GM18505 (cell line): ENCODE results near the gene FAT2.
"Not testable (repeated sequence)": the region's sequence is repeated elsewhere in the genome, so short reads cannot be mapped to it uniquely, and the experiment has no call there.

Experiments used
- ATAC-seq: cut with Tn5 transposase; IDR thresholded peaks from one replicate; pipeline ENCODE4 v1.9.1; 2021; ENCODE audit not compliant: unreplicated experiment
- POLR2A ChIP-seq: IDR thresholded peaks from 4 replicates; pipeline ENCODE4 v1.6.1; 2011; ENCODE audit warnings: borderline replicate concordance; ENCODE audit not compliant: insufficient read depth, insufficient read length; ENCODE audit errors: extremely low read depth

FAT2 gene

DNA sequence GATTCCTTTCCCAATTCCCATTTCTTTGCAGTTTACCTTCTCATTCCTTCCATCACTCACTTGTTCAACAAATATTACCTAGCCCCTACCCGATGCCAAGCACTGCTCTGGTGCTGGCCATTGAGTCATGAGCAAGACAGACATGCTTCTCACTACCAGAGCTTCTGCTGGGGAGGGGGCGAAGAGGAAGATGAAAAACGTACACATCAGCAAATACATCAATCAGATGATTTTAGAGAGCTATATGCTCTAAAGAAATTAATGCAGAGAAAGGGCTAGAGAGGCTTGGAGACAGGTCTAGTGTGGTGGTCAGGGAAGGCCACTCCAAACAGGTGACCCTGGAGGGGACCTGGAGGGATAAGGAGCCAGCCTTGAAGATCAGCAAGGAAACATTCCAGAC is 14.4 kb upstream of the FAT2 start:
- ATAC-seq: no peak
- TF ChIP-seq POLR2A: no peak

DNA sequence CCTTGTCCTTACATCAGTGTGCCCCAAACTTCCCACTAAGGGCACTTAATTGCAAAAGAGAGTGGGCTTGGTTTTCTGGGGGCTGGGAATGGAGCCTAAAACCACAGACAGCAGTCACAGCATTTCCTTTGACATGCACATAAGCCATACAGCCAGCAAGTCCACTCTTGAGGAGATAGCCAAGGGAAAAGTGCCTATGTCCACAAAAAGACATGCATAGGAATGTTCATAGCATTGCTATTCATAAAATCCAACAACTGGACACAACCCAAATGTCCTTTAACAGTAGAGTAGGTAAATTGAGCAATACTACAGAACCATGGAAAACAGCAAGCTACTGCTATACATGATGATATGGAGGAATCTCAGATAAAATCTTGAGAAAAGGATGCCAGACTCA is 11.7 kb upstream of the FAT2 start:
- ATAC-seq: no peak
- no peak for TF ChIP-seq POLR2A

DNA sequence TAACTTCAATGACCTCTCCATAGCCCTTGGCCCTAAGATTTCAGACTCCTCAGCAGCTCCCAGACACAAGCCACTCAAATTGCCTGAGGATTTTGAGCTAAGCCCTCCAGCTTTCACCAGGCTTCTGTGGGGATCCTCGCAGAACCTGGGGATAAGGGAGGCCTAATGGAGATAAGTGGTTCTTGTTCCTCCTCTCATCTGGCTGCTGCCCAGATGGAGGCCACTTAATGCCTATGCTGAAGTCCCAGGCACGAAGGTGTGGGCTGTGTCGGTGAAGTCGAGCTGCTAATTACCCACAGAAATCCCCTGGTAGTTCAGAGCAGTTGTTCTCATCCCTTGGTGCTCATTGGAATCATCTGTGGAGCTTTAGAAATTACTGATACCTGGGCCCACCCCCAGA is 10.3 kb upstream of the FAT2 start:
- TF ChIP-seq POLR2A: no peak
- ATAC-seq: no peak

GRCh38 chr5:151600069-151600665 is 9.0 kb upstream of the FAT2 start:
- TF ChIP-seq POLR2A: no peak
- ATAC-seq: no peak

- ATAC-seq: no peak
- TF ChIP-seq POLR2A: no peak
These were observed 7.9 kb upstream of the FAT2 start for GRCh38 chr5:151598984-151599383.

DNA sequence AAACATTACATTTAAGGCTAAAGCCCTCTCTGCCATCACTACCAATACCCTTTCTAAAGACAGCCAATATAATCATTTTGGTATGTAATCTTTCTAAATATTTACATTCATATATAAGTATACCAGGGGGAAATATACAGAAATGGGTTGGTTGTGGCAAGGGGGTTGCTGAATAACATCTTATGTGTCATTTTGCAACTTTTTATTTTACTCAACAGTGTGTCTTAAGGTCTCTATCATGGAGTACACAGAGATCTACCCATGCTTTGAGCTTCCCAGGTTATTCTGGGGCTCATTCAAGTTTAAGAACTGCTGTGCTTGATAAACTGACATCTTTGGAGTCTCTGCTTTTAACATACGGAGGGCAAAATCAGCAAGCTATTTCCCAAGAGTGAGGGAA is 7.4 kb upstream of the FAT2 start:
- no peak for TF ChIP-seq POLR2A
- ATAC-seq: no peak

DNA sequence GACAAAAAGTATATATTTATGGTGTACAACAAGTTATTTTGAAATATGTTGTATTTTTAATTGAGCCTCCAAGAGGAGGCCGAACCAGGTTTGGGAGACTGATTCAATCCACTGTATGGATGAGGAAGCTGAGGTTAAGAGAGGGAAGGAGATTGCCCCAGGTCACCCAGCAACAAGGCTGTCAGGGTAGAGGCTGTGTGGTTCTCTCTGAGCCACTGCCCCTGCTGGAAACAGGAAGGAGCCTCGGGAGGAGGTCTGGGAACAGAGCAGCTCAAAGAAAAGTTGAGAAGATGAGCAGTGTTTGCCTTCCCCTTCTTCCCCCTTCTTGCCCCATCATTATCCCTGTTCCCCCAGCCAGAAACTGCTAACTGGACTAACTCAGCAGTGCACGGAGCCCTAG is 6.6 kb upstream of the FAT2 start:
- no peak for TF ChIP-seq POLR2A

GRCh38 chr5:151596828-151597539 is 5.9 kb upstream of the FAT2 start:
- no peak for TF ChIP-seq POLR2A
- ATAC-seq: no peak

More for the DNA sequence above, 6.6 kb upstream of the FAT2 start:
- ATAC-seq: no peak

GRCh38 chr5:151595411-151595826 is 4.3 kb upstream of the FAT2 start:
- ATAC-seq: no peak
- no peak for TF ChIP-seq POLR2A

DNA sequence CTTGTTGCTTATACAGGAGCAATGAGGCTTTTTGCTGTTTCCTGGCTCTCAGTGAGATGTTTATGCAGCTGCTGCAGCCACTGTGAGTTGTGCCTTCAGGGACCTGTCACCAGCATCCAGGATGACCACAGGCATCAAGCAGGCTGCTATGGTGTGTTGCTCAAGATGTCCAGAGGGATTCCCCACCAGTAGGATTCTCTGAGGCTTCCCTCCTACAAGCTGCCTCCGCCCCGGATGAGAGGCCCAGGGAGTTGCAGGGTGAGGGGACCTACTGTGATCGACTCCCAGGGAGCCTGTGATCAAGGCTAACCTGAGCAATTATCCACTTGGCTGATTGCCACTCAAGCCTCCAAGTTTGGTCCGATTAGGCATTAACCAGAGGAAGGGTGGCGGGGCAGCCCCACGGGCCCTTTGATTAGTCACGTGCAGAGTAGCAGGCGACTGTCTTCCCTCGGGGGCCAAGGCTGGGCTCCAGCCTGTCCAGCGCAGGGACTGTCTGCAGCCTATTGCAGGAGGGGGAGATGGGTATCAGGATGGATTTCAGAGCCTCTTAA is 1.8 kb upstream of the FAT2 start:
- TF ChIP-seq POLR2A: no peak
- ATAC-seq: peak; percentile 64

- ATAC-seq: no peak
These were observed 1.1 kb downstream of the FAT2 start for GRCh38 chr5:151589878-151590570.

DNA sequence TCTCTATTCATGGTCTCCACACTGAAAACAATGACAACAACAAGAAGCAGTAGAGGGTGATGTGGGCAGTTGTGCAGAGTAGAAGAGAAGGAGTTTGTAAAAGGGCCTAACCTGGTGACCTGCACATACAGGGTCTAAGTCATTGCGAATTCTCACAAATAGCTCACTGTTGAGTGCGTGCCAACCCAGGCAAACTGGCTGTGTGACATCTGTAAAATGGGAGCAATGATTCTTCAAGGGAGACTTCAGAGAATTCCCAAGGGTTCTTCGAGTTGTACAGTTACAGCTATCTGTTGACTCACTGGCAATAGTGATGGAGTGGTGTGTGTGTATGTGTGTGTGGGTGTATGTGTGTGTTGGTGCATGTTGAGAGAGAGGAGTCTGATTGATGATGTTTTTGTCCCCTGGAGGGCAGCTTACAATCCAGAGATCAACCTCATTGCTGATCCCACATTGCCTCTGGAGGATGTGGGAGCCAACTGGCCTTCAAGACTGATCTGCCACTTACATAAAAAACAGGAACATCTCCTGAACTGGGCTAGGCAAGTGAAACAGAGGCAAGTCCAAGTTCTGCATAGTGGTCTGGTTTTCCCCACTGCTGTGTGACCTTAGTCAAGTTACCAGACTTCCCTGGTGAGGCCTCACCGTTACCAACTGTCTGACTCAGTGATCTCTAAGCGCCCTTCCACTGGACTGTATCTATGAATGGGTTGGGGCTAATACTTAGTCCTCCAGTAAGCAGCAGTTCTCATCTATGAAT is 3.2 kb downstream of the FAT2 start:
- no peak for ATAC-seq
- TF ChIP-seq POLR2A: no peak

More at GRCh38 chr5:151589878-151590570, 1.1 kb downstream of the FAT2 start:
- TF ChIP-seq POLR2A: no peak

- ATAC-seq: no peak
- no peak for TF ChIP-seq POLR2A
These were observed 5.2 kb downstream of the FAT2 start for GRCh38 chr5:151585970-151586369.

DNA sequence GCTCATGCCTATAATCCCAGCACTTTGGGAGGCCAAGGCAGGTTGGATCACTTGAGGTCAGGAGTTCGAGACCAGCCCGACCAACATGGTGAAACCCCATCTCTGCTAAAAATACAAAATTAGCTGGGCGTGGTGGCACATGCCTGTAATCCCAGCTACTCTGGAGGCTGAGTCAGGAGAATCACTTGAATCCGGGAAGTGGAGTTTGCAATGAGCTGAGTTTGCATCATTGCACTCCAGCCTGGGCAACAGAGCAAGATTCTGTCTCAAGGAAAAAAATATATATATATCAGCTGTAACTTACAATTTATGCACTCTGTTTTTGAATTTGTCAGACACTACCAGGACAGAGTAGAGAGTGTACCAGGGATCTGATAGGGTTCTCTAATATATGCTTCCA is 5.8 kb downstream of the FAT2 start:
- ATAC-seq: not testable (repeated sequence)
